NCI-H1694 treated with DMSO at 0.1 percent for 48 hours (cell line): ENCODE measurements around the gene SPARC.

Experiments used
- DNase-seq: peaks from one replicate; lab custom pipeline; 2025; lab: John Stamatoyannopoulos, UW

Gene SPARC

DNA sequence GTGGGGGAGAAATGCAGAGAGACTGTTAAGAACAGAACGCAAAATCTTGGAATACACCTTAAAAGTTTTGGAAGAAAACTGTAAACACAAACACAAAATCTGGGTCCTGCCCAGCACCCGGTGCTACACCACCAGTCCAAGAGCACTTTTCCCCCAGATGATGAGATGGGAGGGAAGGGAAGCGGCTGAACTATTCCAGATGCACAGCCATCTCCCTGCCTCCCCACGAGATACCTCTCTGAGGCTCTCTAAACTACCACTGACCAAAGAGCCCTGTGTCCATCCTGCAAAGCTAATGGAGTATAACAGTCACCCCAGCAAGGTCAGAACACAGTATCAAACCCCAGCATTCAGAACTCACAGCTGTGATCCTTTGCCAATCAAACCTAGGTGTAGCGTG lies 8.0 kb downstream of the SPARC start:
- no peak for DNase-seq

DNA sequence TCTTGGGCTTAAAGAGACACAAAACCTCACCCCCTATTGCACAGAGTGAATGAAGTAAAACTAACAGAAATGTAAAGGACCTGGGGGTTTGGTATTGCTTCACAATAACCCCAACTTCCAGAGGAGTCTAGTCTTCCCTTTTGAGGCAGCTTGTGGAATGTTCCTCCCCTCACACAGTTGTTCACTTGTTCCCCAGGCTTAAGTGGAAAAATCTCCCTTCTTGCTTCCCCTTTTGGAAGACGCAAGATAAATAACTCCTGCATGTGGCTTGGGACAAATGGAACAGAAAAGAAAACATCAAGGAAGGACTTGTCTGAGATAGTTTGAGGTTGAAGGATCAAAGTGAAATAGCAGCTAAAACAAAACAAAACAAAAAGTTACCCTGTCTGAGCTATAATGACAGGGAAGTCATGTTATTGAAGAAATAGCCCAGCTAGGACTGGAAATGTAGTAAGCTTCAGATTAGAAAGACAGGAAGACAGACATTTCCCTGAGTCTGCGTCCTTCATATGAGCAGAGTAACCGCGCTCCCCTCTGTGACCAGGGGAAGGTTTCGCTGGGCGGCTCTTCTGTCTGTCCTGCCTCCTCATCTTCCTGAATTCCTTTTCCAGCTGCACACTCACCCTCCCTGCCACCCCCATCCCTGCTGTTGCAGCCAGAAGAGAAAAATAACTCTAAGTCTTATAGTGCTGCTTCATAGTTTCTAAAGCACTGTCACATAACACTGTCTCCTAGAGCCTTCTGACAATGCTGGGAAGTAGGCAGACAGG lies 8.8 kb downstream of the SPARC start:
- DNase-seq: no peak

DNA sequence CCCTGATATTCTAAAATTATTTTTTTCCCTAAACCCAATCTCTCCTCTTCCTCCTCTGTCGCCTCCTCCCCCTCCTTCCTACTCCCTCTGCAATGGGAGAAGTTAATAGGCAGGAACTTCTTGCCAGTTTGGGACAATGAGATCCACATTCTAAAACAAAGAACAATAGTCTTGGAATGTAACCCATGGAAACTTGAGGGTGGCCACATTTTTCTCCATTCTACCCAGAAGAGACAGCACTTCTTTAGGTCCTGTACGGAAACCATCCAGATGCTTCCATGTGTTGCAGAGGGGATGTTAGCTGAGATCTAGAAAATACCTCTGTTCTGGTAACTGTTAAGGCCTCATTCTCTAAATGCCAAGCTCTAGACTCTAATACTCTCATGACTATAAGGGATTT lies 10.0 kb downstream of the SPARC start:
- no peak for DNase-seq

DNA sequence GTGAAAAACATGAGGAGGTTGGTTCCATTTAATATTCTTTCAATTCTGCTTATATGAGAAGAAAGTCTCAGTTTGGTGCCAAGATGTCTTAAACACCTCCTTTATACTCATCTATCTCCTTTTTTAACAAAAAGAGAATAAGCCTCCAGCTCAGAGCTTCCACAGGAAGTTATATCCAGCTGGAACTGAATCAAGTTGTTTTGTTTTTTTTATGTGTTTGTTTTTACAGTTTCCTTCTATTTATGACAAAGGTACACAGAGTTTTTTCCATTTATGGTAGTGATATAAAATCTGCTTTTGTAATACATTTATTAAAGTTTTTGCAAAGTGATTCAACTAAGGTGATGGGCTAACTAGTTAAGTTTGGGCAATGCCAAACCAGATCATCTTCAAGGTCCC lies 10.4 kb downstream of the SPARC start:
- DNase-seq: no peak

DNA sequence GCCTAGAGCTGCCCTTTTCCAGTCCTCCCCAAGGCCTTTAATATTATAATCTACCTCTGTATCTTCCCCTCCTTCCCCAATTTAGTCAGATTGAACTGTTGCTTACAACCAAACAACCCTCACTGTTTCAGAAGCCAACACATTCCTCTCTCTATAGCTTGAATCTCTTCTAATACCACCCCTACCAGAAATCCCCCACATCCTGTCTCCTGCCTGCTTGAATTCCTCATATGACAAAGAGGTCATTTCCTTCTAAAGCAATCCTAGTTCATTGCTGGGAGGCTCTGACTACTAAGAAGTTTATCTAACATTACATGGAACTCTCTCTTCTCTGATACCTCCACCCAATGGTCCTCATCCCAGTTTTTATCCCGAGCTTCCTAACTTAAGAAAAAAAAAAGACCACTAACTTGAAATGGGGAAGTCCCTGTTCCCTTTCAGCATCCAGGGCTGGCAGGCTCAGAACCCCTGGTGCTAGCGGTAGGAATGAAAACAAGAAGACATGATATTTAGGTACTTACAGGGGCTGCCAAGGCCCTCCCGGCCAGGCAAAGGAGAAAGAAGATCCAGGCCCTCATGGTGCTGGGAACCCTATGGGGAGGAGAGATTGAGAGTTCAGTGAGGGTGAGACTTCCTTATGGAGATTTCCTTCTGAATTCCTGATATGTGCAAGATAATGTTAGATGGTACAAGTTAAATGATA lies 11.0 kb downstream of the SPARC start:
- DNase-seq: no peak

DNA sequence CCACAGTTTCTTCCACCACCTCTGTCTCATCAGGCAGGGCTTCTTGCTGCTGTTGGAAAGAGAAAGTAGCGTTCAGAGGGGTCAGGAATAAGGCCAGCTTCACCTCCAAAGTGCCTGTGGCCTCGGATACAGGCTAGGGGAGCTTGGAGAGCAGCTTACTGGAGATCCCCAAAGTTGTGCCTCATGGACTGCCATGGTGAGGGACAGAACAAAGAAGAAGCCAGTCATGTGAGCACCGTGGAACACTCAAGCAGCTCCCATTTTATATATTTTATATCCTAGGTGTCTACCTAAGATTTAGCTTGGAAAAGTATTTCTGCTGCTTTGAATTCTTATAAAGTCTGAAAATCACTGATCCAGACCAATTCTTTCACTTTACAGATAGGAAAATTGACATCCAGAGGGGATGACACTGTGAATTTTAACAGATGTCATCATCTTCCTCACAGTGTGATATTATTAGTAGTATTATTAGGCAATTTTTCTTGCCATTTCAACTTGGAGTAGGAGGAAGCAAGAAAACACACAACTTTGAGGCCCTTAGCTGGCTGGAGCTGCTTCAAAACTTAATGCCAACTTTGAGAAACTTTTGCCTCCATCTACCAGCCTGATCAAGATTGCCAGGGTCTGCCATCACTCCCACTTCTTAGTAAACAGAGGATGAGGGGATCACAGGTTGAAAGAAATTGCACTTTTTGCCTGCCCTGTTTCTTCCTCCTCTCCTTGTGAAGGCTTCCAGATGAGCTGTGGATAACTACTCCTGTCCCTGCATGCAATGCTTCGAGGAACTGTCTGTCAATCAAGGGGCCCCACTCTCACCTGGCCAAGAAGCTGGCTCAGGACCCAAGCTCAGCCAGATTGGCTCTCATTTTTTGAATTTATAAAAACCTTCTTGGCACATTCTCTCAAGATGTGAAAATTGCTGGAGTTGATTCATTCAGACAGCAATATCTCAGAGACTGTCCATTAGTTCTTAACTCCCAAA lies 11.8 kb downstream of the SPARC start:
- DNase-seq: no peak

DNA sequence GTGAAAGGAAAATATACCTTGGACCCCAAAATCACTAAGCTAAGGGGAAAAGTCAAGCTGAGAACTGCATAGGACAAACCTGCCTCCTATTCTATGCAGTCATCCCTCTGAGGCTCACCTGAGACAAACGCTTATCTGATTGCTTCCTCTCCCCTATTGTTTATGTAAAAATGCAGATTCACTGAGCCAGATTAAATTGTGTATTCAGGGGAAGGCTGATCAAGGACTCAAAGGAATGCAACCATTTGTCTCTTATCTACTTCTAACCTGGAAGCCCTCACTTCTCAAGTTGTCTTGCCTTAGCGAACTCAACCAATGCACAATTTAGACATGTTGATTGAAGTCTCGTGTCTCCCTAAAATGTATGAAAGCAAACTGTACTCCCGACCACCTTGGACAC lies 13.3 kb downstream of the SPARC start:
- DNase-seq: no peak

DNA sequence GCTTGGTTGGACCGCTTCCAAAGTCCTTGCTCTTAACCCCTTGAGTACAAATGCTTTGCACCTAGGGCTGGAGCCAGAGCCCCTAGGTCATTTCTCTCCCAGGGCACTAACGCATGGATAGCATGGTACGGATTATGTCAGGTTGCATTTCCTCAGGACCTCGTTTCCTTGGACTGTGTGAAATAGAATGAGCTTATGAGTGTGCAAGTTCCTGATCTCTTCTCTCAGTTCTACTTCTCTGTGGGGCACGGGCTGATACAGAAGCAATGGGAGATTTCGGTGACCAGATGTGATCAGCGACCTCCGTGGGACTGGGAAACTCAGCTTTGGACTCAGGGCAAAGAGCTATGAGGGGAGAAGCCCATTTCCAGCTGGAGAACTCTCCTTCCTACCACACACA lies 14.2 kb downstream of the SPARC start:
- no peak for DNase-seq

DNA sequence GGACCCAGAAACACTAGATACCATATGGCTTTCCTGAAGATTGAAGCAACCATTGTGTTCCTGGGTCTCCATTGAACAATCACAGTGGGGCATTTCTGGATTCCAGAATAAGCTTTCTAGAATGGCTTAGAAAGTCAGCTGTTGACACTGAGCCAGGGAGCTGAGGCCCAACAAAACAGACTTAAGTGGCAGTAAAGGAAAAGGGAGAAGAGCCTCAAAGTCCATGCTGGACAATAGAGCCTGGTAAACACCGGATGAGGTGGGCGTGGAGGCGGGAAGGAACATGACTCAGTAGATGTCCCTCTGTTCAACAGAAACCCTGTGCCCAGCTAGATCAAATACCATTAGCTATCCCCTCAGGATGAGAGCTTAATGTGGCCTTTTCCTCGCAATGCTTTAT lies 14.8 kb downstream of the SPARC start:
- no peak for DNase-seq

DNA sequence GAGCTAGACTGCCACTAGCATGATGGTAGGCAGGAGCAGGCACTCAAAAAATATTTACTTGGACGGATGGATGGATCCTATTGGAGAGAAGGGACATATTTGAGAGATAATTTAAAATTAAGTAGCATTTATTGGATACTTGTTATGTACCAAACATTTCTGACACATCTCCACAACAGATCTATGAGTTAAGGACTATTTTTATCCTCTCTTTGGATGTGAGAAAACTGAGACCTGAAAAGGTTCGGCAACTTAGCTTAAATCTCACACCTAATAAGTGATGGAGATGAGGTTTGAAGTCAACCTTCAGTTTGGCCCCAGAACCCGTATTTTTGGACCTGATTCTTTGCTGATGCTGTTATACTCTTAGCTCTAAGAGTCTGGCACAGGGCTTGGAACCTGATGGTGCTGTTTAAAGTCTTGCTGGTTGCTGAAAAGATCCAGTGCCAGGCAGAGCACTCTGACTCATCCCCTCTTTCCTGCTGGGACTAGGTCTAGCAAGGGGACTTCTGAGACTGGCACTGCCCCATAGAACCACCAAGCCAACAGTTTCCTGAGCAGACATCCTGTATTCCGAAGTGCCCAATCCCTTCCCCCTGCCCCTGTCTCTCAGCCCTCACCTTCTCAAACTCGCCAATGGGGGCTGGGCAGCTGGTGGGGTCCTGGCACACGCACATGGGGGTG lies 15.6 kb downstream of the SPARC start:
- no peak for DNase-seq

DNA sequence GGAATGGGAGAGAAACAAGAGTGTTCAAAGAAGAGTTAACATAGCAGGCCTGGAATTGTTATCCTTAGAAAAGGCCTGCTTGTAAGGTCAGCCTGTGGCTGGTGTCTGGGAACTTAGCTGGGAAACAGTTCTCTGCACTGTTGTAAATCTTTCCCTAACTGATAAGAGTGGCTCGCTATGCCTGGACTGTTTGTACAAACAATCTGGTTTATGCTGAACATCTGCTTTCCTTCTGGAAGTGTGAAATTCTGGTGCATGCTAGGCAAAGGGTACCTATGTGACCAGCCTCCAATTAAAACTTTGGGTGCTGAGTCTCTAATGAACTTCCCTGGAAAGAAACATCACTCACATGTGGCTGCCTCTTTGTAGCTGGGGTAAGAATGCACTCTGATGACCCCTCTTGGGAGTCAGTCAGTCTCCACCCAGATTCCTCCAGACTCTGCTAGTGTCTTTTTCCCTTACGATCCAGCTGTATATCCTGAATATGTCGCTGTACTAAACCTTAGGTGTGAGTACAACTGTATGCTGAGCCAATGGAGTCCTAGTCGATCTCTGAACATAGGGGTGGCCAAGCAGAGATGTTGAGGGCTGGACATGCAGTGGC lies 16.5 kb downstream of the SPARC start:
- DNase-seq: no peak

DNA sequence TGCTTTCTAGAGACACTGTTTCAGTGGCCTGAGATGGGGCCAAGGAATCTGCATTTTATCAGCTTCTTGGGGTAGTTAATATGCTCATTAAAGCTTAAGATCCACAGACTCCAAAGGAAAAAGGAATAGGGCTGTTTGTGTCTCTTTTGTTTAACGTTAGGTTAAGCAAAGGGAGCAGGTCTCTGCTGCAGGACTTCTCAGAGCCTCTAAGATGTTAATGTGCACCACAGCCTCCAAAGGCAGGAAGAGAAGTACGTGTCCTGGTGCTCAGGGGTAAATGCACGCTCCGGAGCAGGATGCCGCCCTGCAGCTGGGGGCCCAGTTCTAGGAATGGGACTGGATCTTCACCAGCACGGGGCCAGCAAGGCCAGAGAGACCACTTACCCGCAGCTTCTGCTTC lies 19.6 kb downstream of the SPARC start:
- no peak for DNase-seq

DNA sequence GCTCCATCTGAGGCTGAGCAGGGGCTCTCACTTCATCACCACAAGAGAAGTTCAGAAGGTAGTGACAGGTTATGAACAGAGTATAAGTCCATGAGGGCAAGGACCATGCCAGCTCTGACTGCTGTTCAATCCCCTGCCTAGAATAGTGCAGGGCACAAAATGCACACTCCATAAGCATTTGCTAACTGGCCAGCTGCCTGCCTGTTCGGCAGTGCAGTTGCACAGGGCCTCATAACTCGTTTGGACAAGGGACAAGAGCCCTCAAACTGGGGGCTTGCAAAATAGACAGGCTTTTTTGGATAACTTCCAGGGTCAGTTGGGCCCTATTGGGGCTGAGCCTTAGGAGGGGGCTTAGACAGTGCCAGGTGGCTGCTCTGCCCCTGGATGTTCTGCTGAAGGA lies 21.1 kb downstream of the SPARC start:
- peak; percentile 5 for DNase-seq

DNA sequence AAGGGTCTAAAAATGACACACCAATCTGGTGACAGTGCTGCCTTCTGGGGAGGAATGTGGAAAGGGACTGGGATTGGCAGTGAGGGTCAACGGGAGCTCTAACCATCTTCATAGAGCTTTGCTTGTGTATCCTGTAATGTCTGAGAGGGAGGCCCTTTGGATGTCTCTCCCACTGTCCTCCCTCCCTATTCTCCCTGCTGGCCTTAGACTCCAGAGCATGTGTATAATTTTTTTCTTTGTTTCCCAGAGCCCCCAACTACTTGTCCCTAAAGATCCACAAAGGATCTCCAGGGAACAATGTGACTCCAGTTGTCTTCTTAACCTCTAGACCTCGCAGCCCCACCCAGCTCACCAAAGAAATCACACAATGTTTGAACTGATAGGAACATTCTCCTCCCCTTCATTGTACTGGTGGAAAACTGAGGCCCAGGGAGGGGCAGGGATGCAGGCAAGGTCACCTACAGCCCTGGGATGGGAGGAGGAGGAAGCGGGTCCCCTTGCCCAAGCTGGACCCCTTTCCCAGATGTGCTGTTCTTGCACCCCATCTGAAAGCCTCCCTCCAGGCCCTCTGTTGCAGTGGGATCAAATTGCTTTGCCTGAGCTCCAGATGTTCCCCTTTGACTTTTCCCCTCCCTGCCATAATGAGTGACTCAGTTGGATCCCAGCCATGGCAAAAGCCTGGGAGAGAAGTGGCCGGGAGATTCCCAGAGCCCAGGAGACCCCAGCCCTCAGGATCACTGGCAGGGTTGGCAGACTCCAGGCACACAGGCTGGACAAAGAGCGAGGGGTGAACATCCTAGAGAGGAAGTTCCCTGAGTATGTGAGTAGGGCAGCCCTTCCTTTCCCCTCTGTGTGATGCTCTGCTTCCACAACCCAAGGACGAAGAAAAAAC lies 21.8 kb downstream of the SPARC start:
- no peak for DNase-seq

DNA sequence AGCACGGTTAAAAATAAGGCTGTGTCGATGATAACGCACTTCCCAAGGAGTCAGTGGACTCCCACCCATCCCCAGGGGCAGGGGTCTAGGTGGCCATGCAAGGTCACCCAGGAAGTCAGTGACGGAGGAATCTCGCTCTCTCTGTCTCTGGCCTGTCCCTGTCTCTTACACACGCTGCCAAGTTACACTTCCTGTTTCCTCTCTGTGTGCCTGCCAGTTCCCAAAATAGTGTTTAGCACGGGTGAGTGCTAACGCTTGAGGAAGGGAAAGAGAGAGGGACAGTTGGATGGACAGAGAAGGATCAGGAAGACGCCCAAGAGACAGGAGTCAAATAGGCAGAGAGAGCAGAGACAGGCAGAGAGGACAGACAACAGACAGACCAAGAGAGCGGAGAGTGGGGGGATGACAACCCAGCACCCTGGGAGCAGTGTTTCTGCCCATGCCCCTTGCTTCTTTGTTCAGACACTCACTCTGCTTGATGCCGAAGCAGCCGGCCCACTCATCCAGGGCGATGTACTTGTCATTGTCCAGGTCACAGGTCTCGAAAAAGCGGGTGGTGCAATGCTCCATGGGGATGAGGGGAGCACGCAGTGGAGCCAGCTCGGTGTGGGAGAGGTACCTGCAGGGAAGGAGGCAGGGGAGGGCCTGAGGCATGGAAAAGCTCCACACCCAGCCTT lies 23.0 kb downstream of the SPARC start:
- no peak for DNase-seq

DNA sequence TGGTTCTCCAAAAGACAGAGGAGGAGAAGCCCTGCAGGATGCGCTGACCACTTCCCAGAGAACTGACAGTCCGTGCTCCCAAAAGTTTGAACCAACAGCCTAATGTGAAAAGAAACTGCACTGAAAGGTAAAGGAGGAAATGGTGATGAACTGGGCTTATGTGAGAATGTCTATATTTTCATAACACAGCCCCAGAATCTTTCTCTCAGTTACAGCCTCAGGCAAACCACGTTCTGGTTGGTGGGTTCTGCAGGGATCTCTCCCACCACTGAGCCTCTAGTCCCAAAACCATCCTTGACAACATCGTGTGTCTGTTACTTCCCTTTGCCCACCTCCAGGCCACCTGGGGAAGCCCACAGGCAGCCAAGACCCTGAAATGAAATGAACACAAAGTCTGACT lies 23.9 kb downstream of the SPARC start:
- DNase-seq: no peak

DNA sequence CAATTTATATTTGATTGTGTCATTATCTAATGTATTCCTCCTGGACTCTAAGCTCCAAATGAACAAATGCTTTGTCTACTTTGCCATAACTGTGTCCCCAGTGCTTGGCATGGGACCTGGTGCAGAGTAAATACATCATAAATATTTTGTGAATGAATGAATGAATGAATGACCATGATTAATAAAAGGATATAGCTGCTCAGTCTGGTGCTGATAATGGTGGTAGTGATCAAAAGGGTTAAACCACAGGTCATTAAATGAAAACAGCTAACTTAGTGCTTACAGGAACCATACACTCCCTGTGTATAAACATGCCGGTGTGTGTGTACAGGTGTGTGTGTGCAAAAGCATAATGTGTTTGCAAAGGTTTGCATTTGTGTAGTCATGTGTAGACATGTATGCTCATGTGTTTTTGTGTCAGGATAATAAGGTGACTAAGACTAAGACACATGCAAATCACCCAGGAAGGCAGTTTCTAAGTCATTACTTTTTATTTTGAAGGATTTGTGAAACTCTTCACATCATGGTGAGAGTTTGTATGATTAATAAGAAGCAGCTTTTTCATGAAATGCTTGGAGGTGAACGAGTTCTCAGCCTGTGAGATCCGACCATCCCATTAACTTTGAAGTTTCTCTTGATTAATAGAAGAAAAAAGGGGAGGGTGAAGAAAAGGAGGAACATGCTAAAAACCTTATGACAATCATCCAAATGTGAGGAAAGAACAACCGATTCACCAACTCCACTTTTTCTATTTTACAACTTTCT lies 24.6 kb downstream of the SPARC start:
- DNase-seq: no peak

DNA sequence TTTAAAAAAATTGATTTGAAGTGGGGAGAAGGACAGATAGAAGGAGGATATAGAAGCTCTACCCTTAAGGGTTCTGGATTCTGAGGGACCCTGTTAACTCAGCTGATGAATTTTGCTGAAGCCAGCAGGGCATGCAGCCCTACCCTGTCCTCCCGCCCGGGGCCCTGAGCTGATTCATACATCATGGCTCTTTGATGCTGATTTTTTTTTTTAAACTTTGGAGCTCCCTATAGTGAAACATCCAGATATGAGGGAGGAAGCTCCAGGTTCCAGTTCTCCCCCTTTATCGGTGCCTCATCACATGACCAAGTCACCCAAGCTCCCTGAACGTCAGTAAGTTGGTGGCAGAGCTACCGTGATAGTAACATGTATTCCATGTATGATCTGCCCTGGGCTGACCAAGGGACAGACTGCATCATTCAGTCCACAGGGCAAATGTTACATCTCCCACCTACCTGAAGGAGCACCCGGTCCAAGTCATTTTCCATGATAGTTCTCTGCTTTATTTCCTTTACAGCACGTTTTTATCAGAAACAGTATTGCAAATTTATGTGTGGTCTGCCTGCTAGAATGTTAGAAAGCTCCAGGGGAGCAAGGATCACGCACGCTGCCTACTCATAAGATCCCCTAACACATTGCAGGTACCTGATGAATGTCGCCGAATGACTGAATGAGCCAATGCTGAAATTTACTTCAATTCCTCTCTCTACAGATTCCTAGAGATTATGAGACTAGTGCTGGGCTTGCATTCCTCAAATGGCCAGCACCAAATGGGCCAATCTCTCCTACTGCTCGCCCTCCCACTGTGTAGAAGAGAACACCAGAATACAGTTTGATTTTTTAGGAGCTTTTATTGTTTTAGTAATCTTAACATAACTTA lies 25.9 kb downstream of the SPARC start:
- no peak for DNase-seq
